ENCODE data around the gene HSP90AB1. TPM values are rescaled to one million over a fixed set of nuclear protein-coding genes. Genes with fewer than 3 reads are reported as not detected.
A peak's percentile ranks its signal among the peaks of the same experiment; 100 is the strongest.

Gene HSP90AB1
- total and polyA plus RNA-seq, 9 of the 15 experiments (the other 6 are each of a cell fraction or from before 2014, with no cell fraction given): 1,780 to 3,358 (median 2,262) TPM

- TF ChIP-seq HDAC1 (IDR thresholded peaks at IDR 0.05): peak in 1 of 2 experiments; percentile 68; a peak in 2 of 4 replicates
- TF ChIP-seq MAZ (CRISPR knock-in tag; conservative IDR thresholded peaks at IDR 0.05 in 1 of 2, IDR thresholded peaks at IDR 0.05 in 1 of 2): no peak
- TF ChIP-seq ZNF609 (CRISPR knock-in tag; IDR thresholded peaks at IDR 0.05; ENCODE audit: borderline replicate concordance): no peak
- no peak for TF ChIP-seq POLR2A (conservative IDR thresholded peaks at IDR 0.05)
- peak; percentile 90 for TF ChIP-seq ARID1B (IDR thresholded peaks at IDR 0.05)
- TF ChIP-seq, protein P1, sequence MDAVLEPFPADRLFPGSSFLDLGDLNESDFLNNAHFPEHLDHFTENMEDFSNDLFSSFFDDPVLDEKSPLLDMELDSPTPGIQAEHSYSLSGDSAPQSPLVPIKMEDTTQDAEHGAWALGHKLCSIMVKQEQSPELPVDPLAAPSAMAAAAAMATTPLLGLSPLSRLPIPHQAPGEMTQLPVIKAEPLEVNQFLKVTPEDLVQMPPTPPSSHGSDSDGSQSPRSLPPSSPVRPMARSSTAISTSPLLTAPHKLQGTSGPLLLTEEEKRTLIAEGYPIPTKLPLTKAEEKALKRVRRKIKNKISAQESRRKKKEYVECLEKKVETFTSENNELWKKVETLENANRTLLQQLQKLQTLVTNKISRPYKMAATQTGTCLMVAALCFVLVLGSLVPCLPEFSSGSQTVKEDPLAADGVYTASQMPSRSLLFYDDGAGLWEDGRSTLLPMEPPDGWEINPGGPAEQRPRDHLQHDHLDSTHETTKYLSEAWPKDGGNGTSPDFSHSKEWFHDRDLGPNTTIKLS (IDR thresholded peaks at IDR 0.05; ENCODE audit: borderline replicate concordance, low read depth): no peak
- peak; percentile 45; the same call in 1 of the 2 replicates for TF ChIP-seq LEF1 (IDR thresholded peaks at IDR 0.05)
- no peak for TF ChIP-seq ID3 (CRISPR knock-in tag; IDR thresholded peaks at IDR 0.05)
- no peak for TF ChIP-seq ID3 (tag; IDR thresholded peaks at IDR 0.05)
- TF ChIP-seq HMBOX1 (IDR thresholded peaks at IDR 0.05): peak; percentile 80
- TF ChIP-seq ZNF274 (IDR thresholded peaks at IDR 0.05; ENCODE audit: borderline replicate concordance, low read depth, low read length): no peak
- TF ChIP-seq TAF9B (IDR thresholded peaks at IDR 0.05; ENCODE audit: partially characterized antibody): peak; percentile 40
- TF ChIP-seq, protein P2, sequence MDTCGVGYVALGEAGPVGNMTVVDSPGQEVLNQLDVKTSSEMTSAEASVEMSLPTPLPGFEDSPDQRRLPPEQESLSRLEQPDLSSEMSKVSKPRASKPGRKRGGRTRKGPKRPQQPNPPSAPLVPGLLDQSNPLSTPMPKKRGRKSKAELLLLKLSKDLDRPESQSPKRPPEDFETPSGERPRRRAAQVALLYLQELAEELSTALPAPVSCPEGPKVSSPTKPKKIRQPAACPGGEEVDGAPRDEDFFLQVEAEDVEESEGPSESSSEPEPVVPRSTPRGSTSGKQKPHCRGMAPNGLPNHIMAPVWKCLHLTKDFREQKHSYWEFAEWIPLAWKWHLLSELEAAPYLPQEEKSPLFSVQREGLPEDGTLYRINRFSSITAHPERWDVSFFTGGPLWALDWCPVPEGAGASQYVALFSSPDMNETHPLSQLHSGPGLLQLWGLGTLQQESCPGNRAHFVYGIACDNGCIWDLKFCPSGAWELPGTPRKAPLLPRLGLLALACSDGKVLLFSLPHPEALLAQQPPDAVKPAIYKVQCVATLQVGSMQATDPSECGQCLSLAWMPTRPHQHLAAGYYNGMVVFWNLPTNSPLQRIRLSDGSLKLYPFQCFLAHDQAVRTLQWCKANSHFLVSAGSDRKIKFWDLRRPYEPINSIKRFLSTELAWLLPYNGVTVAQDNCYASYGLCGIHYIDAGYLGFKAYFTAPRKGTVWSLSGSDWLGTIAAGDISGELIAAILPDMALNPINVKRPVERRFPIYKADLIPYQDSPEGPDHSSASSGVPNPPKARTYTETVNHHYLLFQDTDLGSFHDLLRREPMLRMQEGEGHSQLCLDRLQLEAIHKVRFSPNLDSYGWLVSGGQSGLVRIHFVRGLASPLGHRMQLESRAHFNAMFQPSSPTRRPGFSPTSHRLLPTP (IDR thresholded peaks at IDR 0.05; ENCODE audit: borderline replicate concordance, extremely low read depth, insufficient read length): no peak
- no peak for TF ChIP-seq SLC30A9 (CRISPR knock-in tag; IDR thresholded peaks at IDR 0.05)
These were observed 42.9 kb upstream of the HSP90AB1 start (continued) for GRCh38 chr6:44203955-44204354.

Data from K562 (cell line).